HG03103 (cell line): Measurements from ENCODE around the gene STK39.
A peak's percentile ranks its signal among the peaks of the same experiment; 100 is the strongest.
"Not testable (repeated sequence)": the region's sequence is repeated elsewhere in the genome, so short reads cannot be mapped to it uniquely, and the experiment has no call there.

Experiments used
- ATAC-seq: cut with Tn5 transposase; IDR thresholded peaks from one replicate; pipeline ENCODE4 v1.9.1; 2021; ENCODE audit warnings: low read depth; ENCODE audit not compliant: unreplicated experiment

The STK39 gene

DNA sequence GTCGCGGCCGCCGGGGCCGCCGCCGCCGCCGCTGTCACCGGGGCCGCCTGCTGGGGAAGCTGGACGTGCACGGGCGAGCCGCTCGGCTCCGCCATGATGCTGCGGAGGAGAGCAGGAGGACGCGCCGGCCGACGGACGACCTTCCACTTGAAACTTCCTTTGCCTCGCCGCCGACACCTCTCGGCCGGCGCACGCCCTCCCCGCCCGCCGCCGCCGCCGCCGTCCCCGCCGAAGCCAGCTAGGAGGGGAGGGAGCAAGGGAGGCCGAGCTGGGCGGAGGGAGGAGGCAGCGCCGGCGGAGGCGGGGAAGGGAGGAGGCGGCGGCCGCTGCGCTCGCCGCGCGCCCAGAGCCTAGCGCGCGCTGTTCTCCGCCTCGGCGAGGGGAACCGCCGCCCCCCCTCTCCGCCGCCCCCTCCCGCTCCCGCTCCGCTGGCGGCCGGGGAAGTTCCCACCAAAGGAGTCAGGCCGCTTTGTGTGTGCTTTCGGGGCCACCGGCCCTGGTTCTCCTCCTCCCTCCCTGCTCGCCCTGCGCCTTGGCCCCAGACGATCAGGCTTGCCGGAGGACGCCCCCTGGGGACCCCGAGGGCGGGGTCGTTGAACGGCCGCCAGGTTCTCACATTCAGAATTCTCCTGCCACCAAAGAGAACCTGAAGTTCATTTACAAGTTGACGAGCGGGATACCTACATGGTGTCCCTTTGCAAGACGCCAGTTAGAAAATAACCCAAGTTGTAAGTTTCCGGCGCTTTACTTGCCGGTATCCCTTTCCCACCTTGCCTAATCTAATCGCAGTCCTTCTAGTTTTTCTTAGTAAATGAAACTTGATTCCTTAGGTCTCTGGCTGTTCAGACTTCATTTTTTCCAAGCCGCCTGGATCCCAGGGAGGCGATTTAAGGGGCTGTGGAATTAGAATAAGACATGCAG is at the start of gene STK39:
TSS of gene STK39 (minus strand) at position 255 of the 921 bp plus-strand sequence. CDS start at position 95, 160 bp downstream.
- peak; percentile 79 for ATAC-seq

DNA sequence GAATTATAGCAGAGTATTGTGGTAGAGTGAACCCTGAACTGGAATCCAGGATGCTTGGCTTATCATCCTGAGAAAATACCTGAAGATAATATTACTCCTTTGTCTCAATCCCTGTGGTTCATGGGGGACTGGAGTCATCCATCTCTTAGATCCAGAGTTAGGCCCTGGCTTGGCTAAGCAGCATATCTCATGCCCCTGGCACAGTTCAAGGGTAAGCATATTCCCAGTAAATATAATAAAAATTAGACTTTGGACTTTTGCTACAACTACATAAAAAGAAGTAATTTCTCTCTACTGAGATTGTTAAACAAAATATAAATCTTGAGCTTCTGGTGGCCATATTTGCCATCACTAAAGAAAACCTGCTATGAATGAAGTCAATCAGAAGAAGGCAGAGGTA is 47.7 kb upstream of the STK39 start:
- ATAC-seq, result no peak

- ATAC-seq, result no peak
These were observed 47.0 kb upstream of the STK39 start for GRCh38 chr2:168294409-168294808.

GRCh38 chr2:168293766-168294165 is 46.4 kb upstream of the STK39 start:
- no peak for ATAC-seq

DNA sequence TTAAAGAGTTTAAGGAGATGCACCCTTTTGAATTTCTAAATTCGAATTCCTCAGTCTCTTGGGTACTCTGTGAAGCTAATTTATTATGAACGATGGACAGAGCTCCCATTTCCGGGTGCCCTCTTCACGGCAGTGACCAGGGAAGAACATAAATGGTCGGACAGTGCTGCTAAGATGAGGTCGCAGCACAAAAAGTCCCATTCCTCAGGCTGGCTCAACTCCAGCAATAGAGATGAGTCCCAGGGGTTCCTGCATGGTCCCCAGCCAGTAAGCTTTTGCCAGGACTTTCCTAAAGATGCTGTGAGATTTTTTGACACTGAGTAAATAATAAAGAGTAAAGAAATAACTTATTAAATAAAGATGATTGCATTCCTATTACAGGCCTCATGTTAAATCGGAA is 43.0 kb upstream of the STK39 start:
- ATAC-seq, result no peak

DNA sequence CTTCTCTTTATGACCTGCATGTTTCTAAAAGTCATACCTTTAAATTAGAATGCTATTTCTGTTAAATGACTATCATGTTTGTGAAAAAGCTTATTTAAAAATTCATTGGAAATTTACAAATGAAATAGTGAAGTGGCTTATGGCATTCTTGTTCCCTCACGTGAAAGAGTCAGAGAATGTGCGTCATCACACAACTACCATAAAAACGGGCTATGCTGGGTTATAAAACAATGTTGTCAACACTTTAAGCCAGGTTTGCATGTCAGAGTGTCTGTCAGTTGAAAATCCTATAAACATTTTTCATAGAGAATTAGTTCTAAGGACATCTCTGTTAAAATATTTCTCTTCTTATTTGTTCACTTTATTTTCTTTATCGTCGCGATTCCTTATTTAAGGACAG is 42.5 kb upstream of the STK39 start:
- ATAC-seq, result no peak

GRCh38 chr2:168286535-168286934 is 39.1 kb upstream of the STK39 start:
- ATAC-seq, result no peak

DNA sequence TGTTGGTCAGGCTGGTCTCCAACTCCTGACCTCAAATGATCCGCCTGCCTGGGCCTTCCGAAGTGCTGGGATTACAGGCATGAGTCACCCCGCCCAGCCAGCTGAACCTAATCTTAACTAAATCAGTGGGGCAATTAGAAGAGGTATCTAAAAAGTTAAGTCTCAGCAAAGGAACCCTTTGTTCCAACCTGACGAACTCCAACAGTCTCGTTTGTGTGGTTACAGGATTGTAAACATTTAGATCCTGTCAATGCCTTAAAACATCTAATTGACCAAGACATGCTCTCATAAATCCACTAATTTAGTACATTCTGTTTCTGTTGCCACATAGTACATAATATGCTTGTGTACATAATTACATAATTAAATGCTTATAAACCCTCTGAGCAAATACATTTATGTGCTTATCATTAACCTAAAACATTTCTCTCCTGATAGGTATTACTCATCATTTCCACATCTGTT is 31.1 kb upstream of the STK39 start:
- ATAC-seq, result no peak

GRCh38 chr2:168277276-168277675 is 29.9 kb upstream of the STK39 start:
- no peak for ATAC-seq

GRCh38 chr2:168272225-168272624 is 24.8 kb upstream of the STK39 start:
- no peak for ATAC-seq

- not testable (repeated sequence) for ATAC-seq
These were observed 15.5 kb upstream of the STK39 start for GRCh38 chr2:168262926-168263325.

DNA sequence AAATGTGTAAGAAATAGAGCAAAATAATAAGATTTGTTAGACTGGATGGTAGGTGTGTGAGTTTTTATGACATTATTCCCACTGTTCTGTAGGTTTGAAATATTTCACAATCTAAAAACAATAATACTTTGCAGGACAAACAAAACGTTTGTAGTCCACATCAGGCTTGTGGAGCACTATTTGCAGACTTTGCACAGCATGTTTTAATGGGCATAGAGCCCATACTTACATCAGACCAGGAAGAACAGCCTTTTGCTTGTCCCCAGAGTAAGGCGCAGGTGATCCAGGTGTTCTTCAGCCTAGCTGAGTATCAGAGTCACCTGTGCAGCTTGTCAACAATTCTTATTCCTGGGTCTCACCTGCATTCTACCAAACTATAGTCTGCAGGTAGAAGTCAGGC is 9.1 kb upstream of the STK39 start:
- ATAC-seq, result no peak

DNA sequence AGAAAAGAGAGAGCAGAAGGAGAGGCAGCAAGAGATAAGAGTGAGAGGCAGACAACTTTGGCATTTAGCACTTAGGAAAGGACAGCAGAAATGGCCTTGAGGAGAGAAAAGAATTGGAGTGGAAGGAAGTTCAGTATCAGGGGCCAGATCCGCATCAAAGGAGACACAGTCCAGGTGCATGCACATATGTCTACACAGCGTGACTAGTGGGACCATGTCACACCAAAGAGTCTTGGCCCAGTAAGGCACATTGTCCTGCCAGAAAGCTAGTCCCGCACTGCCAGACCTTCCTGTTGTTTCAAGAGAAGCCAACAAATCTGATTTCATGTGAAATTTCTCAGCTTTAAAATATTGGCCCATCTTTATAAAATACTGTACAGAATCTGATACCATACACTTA is 8.5 kb upstream of the STK39 start:
- ATAC-seq, result no peak

DNA sequence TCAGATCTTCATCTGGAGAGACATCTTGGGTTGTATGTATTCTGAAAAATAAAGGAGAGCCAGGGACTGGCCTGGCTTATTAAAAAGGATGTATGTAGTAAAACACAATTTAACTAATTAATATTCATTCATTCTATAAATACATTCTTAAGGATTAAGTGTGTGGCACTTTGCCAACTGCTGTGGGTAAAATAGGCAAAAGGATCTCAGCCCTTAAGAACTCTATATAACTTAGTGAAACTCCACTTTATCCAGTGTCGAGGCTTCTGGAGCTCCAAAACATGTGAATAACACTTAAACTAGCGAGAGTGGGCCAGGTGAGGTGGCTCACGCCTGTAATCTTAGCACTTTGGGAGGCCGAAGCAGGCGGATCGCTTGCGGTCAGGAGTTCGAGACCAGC is 7.7 kb upstream of the STK39 start:
- ATAC-seq, result no peak

GRCh38 chr2:168254158-168254935 is 7.0 kb upstream of the STK39 start:
- no peak for ATAC-seq

- no peak for ATAC-seq
These were observed 6.0 kb upstream of the STK39 start for GRCh38 chr2:168253379-168253778.

GRCh38 chr2:168252976-168253375 is 5.6 kb upstream of the STK39 start:
- no peak for ATAC-seq

DNA sequence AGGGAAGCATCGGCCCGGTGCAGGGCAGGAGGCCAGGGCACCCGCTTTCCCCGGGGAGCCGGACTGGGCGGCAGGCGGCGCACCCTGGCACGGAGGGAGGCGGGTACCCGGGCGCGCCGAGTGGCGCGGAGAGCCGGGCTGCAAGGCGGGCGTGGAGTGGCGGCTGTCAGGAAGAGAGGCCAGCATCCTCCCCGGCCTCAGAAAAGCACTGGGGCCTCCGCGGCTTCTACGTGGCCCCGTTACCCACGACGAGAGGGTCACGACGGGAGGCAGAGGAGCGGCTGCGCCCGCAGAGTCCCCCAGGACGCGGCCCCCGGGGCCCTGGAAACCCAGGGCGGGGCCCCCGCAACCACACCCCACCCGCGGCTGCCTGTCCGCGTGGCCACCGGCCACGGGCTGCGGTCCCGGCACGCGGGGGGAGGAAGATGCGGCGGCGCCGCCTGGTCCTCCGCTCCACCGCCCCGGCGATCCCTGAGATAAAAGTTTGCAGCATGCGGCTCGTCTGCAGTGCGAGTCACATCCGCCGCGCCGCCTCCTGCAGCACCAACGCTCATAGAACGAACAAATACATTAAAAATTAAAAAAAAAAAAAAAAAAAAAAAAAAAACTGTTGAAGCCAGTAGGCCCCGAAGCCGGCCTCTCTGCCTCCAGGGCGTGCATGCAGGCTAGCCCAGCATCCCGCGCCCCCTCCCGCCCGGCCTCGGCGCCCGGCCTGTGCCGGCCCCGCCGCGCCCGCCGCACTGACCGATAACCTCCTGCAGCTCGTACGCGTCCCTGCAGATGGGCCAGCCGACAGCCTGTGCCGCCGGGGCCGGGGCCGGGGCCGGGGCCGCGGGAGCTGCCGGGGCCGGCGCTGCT is 683 bp downstream of the STK39 start:
- peak; percentile 42 for ATAC-seq

DNA sequence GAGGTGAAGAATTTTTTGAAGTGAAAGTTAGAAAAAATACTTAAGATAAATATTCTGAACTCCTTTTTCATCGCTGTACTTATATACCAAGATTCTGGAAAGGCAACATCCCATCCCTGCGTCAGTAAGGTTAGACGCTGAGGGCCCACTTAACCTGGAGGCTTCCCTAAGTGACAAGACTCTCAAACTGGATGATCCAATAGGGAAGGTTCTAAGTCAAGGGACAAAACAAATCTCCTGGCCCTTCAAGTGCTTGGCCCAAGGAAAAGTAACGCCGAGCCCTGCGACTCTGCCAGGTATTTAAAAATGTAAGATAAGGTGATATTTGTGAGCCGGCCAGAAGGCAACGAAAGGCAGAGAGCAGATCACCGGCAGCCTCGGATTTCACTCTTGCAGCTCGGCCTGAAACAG is 1.3 kb downstream of the STK39 start:
- no peak for ATAC-seq

DNA sequence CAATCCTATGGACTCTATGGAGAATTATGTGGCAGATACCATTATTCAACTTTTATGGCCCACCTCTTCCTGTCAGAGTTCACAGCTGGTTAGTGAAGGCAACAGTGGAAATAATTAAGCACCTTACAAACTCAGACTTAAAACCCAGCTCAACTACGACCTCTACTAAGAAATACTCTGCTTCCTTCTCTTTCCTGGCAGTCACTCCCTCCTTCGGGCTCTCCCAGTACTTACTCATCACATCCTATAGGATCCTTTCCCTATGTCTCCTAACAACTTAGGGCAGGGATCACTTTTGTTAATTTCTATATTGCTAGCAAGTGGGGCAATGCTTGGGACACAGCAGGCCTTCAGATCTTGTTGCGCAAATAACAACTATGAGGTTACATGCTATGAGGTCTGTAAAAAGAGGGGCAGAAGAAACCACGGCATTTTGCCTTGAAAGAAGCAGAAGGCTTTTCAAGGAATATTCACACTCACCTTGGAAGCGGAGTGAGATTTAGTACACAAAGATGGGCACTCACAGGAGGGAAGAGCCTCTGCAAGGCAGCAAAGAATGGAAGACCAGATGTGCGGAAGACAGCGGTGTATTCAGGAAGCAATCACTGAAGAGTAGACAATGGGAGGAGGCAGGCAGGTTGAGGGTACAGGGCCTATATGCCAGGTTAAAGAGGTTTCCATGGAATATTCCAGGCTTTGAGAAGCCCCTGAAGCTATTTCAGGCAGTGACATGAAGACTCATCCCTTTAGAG is 2.1 kb downstream of the STK39 start:
- no peak for ATAC-seq
